GM21576 (cell line): Measurements from ENCODE around the gene S1PR1.

Source experiments
- ATAC-seq: cut with Tn5 transposase; IDR thresholded peaks from one replicate; pipeline ENCODE4 v1.9.1; 2021; ENCODE audit warnings: mild to moderate bottlenecking, moderate library complexity; ENCODE audit not compliant: unreplicated experiment

Gene S1PR1

GRCh38 chr1:101244842-101245241 is 8.0 kb downstream of the S1PR1 start:
- no peak for ATAC-seq

- no peak for ATAC-seq
Measured at GRCh38 chr1:101245246-101245927, 8.6 kb downstream of the S1PR1 start.

GRCh38 chr1:101247404-101248287 is 10.8 kb downstream of the S1PR1 start:
- ATAC-seq: peak; percentile 92

- no peak for ATAC-seq
Measured at GRCh38 chr1:101250222-101250621, 13.4 kb downstream of the S1PR1 start.

GRCh38 chr1:101250656-101251272 is 13.9 kb downstream of the S1PR1 start:
- no peak for ATAC-seq

GRCh38 chr1:101251504-101251903 is 14.7 kb downstream of the S1PR1 start:
- no peak for ATAC-seq

- ATAC-seq: no peak
Measured at GRCh38 chr1:101253976-101254674, 17.3 kb downstream of the S1PR1 start.

- ATAC-seq: peak; percentile 82
Measured at GRCh38 chr1:101257500-101258325, 20.9 kb downstream of the S1PR1 start.

- no peak for ATAC-seq
Measured at GRCh38 chr1:101259744-101260148, 22.9 kb downstream of the S1PR1 start.

GRCh38 chr1:101260556-101261350 is 23.9 kb downstream of the S1PR1 start:
- ATAC-seq: no peak

GRCh38 chr1:101261623-101262022 is 24.8 kb downstream of the S1PR1 start:
- ATAC-seq: no peak

- ATAC-seq: no peak
Measured at GRCh38 chr1:101262060-101262459, 25.2 kb downstream of the S1PR1 start.

- ATAC-seq: no peak
Measured at GRCh38 chr1:101262630-101263348, 26.0 kb downstream of the S1PR1 start.

- ATAC-seq: no peak
Measured at GRCh38 chr1:101264697-101265096, 27.9 kb downstream of the S1PR1 start.

GRCh38 chr1:101265684-101266083 is 28.9 kb downstream of the S1PR1 start:
- no peak for ATAC-seq

GRCh38 chr1:101267082-101267481 is 30.3 kb downstream of the S1PR1 start:
- ATAC-seq: no peak

GRCh38 chr1:101268893-101269292 is 32.1 kb downstream of the S1PR1 start:
- no peak for ATAC-seq

GRCh38 chr1:101275672-101276071 is 38.9 kb downstream of the S1PR1 start:
- no peak for ATAC-seq

GRCh38 chr1:101276818-101277217 is 40.0 kb downstream of the S1PR1 start:
- no peak for ATAC-seq
